GM10266 (cell line): ENCODE measurements around the gene SNRPA.
"Not testable (repeated sequence)": the region's sequence is repeated elsewhere in the genome, so short reads cannot be mapped to it uniquely, and the experiment has no call there.

Source experiments
- DNase-seq: peaks from one replicate; pipeline ENCODE4 v3.0.0; 2012; ENCODE audit errors: extremely low spot score
- CTCF ChIP-seq: IDR thresholded peaks from 2 replicates; pipeline ENCODE4 v1.5.1; 2012; ENCODE audit warnings: mild to moderate bottlenecking, low read depth; ENCODE audit not compliant: control insufficient read depth, insufficient read depth; ENCODE audit errors: missing control alignments

SNRPA gene

GRCh38 chr19:40781140-40781539 is 30.1 kb downstream of the SNRPA start:
- DNase-seq, result no peak
- TF ChIP-seq CTCF, result no peak

DNA sequence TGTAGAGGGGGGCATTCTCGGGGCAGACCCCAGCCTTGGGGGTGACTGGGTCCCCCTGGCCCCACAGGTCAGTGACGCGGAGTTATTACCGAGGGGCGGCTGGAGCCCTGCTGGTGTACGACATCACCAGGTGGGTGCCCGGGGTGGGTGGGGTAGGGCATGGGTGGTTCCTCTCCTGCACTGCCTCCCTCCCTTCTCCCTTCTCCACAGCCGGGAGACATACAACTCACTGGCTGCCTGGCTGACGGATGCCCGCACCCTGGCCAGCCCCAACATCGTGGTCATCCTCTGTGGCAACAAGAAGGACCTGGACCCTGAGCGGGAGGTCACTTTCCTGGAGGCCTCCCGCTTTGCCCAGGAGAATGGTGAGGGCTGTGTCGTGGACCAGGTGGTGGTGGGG is 32.7 kb downstream of the SNRPA start:
- TF ChIP-seq CTCF, result no peak
- DNase-seq, result no peak

GRCh38 chr19:40784146-40784545 is 33.1 kb downstream of the SNRPA start:
- DNase-seq, result not testable (repeated sequence)

- no peak for DNase-seq
- TF ChIP-seq CTCF, result no peak
Measured at GRCh38 chr19:40785526-40785925, 34.5 kb downstream of the SNRPA start.

- TF ChIP-seq CTCF, result no peak
- no peak for DNase-seq
Measured at GRCh38 chr19:40786060-40787037, 35.3 kb downstream of the SNRPA start.

DNA sequence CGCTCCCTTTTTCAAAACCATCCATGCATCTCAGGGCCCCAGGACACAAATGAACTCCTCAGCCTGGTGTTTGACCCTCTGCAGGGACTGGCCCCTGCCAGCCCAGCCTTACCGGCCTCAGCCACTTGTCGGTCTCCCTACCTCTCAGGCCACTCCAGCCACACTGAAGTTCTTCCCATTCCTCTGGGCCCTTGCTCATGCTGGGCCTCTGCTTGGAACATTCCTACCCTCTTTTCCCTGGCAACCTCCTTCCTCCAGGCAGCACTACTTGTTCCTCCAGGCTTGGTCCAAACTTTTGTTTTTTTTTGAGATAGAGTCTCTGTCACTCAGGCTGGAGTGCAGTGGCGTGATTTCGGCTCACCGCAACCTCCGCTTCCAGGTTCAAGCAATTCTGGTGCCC is 40.3 kb downstream of the SNRPA start:
- no peak for TF ChIP-seq CTCF
- no peak for DNase-seq

DNA sequence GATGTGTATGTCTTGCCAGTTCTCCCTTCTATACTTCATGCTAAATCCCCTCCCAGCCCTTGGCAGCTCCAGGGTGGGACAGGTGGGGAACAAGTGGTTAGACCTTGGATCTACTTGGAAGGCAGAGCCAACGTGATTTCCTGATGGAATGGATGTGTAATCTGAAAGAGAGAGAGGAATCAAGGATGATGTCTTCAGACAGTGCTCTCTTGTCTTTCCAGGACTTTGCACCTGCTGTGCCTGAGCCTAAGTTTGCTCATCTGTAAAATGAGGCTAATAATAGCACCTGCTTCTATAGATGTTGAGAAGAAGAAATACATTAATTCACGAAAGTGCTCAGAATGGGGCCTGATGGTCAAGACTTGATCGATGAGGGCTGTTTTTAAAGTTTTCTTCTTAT is 41.0 kb downstream of the SNRPA start:
- no peak for TF ChIP-seq CTCF
- DNase-seq, result no peak
